H7 (cell line): ENCODE data around the gene LCE2D. TPM values are rescaled to one million over a fixed set of nuclear protein-coding genes. Genes with fewer than 3 reads are reported as not detected.

ENCODE experiments used
- DNase-seq: peaks from one replicate; pipeline ENCODE4 v3.0.0; 2012
- H3K27me3 ChIP-seq: 2 replicates; pipeline ENCODE4 v1.6.0; 2011; ENCODE audit warnings: mild to moderate bottlenecking, low read length; ENCODE audit not compliant: control insufficient read depth, insufficient read depth
- H3K36me3 ChIP-seq: replicated peaks from 2 replicates; pipeline ENCODE4 v1.5.1; 2011; ENCODE audit warnings: low read length; ENCODE audit not compliant: control insufficient read depth, insufficient read depth
- H3K4me3 ChIP-seq: 2 replicates; pipeline ENCODE4 v1.5.1; 2011; ENCODE audit warnings: low read depth, mild to moderate bottlenecking, control low read depth, low read length, moderate library complexity; ENCODE audit not compliant: insufficient read depth
- total RNA-seq: library from RNA; depleted of rRNA; stranded (reverse); fragments of >200 nt; shearing (Covaris generic); gene quantifications from 2 replicates; pipeline ENCODE4 v1.2.3, GENCODE V29; 2014; rRNA removed

The LCE2D gene
- total RNA-seq, result not detected in 2 replicates

GRCh38 chr1:152663098-152663497 lies at the start of gene LCE2D:
Gene LCE2D, plus strand, starts transcription at chr1:152663380. Its CDS starts 726 bp downstream, at chr1:152664106.
- no peak within 1 kb of the TSS for H3K4me3 ChIP-seq
- DNase-seq, result no peak
- H3K36me3 ChIP-seq, result no peaks in the 10 kb centered on the region
- no peaks in the 10 kb centered on the region for H3K27me3 ChIP-seq

- no peak for DNase-seq
- Histone ChIP-seq H3K4me3 (no peak within 1 kb of the TSS), H3K36me3 (no peaks in the 10 kb centered on the region), H3K27me3 (no peaks in the 10 kb centered on the region)
These were observed 49.7 kb upstream of the LCE2D start, which contains the start of gene LCE3B for GRCh38 chr1:152613511-152613910. Gene LCE3B, plus strand, starts transcription at chr1:152613811. Its CDS starts 0 bp downstream, at chr1:152613811.

GRCh38 chr1:152621993-152622392 lies 41.2 kb upstream of the LCE2D start:
- H3K27me3 ChIP-seq, result no peaks in the 10 kb centered on the region
- H3K4me3 ChIP-seq, result no peak overlapping the region
- no peaks in the 10 kb centered on the region for H3K36me3 ChIP-seq
- DNase-seq, result no peak

GRCh38 chr1:152622803-152623202 lies 40.4 kb upstream of the LCE2D start, which contains the start of gene LCE3A:
Gene LCE3A, minus strand, starts transcription at chr1:152623103. Its CDS starts 0 bp downstream, at chr1:152623103.
- Histone ChIP-seq H3K36me3 (no peaks in the 10 kb centered on the region), H3K4me3 (no peak within 1 kb of the TSS), H3K27me3 (no peaks in the 10 kb centered on the region)
- no peak for DNase-seq

GRCh38 chr1:152623203-152623844 lies 39.9 kb upstream of the LCE2D start:
- Histone ChIP-seq H3K4me3 (no peak overlapping the region), H3K27me3 (no peaks in the 10 kb centered on the region), H3K36me3 (no peaks in the 10 kb centered on the region)
- DNase-seq, result no peak

- Histone ChIP-seq H3K27me3 (no peaks in the 10 kb centered on the region), H3K36me3 (no peaks in the 10 kb centered on the region), H3K4me3 (no peak overlapping the region)
- no peak for DNase-seq
These were observed 36.4 kb upstream of the LCE2D start for GRCh38 chr1:152626744-152627143.

- no peak overlapping the region for H3K4me3 ChIP-seq
- no peak for DNase-seq
- H3K36me3 ChIP-seq, result no peaks in the 10 kb centered on the region
- H3K27me3 ChIP-seq, result no peaks in the 10 kb centered on the region
These were observed 32.6 kb upstream of the LCE2D start for GRCh38 chr1:152630596-152630995.

- no peaks in the 10 kb centered on the region for H3K36me3 ChIP-seq
- no peak overlapping the region for H3K4me3 ChIP-seq
- H3K27me3 ChIP-seq, result no peaks in the 10 kb centered on the region
- no peak for DNase-seq
These were observed 22.8 kb upstream of the LCE2D start for GRCh38 chr1:152640351-152640750.

- Histone ChIP-seq H3K36me3 (no peaks in the 10 kb centered on the region), H3K4me3 (no peak overlapping the region), H3K27me3 (no peaks in the 10 kb centered on the region)
- DNase-seq, result no peak
These were observed 19.2 kb upstream of the LCE2D start for GRCh38 chr1:152643945-152644344.

- H3K27me3 ChIP-seq, result no peaks in the 10 kb centered on the region
- DNase-seq, result no peak
These were observed 18.0 kb upstream of the LCE2D start for GRCh38 chr1:152645146-152645545.

GRCh38 chr1:152646656-152647055 lies 16.5 kb upstream of the LCE2D start:
- no peaks in the 10 kb centered on the region for H3K27me3 ChIP-seq
- no peak for DNase-seq
- no peak overlapping the region for H3K4me3 ChIP-seq
- no peaks in the 10 kb centered on the region for H3K36me3 ChIP-seq

More at GRCh38 chr1:152645146-152645545, 18.0 kb upstream of the LCE2D start:
- Histone ChIP-seq H3K4me3 (no peak overlapping the region), H3K36me3 (no peaks in the 10 kb centered on the region)

GRCh38 chr1:152654110-152654509 lies 9.1 kb upstream of the LCE2D start:
- peak; percentile 47 for DNase-seq
- H3K27me3 ChIP-seq, result no peaks in the 10 kb centered on the region
- H3K4me3 ChIP-seq, result no peak overlapping the region
- H3K36me3 ChIP-seq, result no peaks in the 10 kb centered on the region

- H3K36me3 ChIP-seq, result no peaks in the 10 kb centered on the region
- DNase-seq, result no peak
- H3K4me3 ChIP-seq, result no peak overlapping the region
- H3K27me3 ChIP-seq, result no peaks in the 10 kb centered on the region
These were observed 6.7 kb upstream of the LCE2D start for GRCh38 chr1:152656459-152656858.

- Histone ChIP-seq H3K4me3 (no peak overlapping the region), H3K36me3 (no peaks in the 10 kb centered on the region), H3K27me3 (no peaks in the 10 kb centered on the region)
- no peak for DNase-seq
These were observed 5.5 kb upstream of the LCE2D start for GRCh38 chr1:152657677-152658076.

GRCh38 chr1:152658649-152659048 lies 4.5 kb upstream of the LCE2D start:
- no peaks in the 10 kb centered on the region for H3K36me3 ChIP-seq
- no peak for DNase-seq
- no peaks in the 10 kb centered on the region for H3K27me3 ChIP-seq
- no peak overlapping the region for H3K4me3 ChIP-seq
